Omental fat pad (tissue), 4 donors: Measurements from ENCODE around the gene SLC35A2. TPM values are rescaled to one million over a fixed set of nuclear protein-coding genes. Genes with fewer than 3 reads are reported as not detected.

Source experiments
- ATAC-seq: fragments of 150-250 bp; one replicate; pipeline ENCODE4 v1.9.1; 2016; ENCODE audit warnings: mild to moderate bottlenecking, moderate library complexity; ENCODE audit not compliant: low FRiP score
- DNase-seq: peaks from one replicate; pipeline ENCODE4 v3.0.0-alpha.2; 2019; ENCODE audit warnings: low spot score
- total RNA-seq, 4 donors: library from RNA; depleted of rRNA; stranded (reverse); fragments of >200 nt; gene quantifications; one replicate each; pipeline ENCODE4 v1.1.0, GENCODE V29; 2016
- TF ChIP-seq, protein P1 (sequence below), 3 donors: fragments of 450-650 bp; IDR thresholded peaks; one replicate each; pipeline ENCODE4 v1.5.1; 2016 to 2017; ENCODE audit warnings: antibody characterized with exemption in 3 of 3, mild to moderate bottlenecking in 3 of 3, moderate library complexity in 2 of 3

Gene SLC35A2
- total RNA-seq, 4 donors from 2014 or later, result 10.2 to 22.0 (median 17.2) TPM

- DNase-seq (no peak), ATAC-seq (no peak)
- TF ChIP-seq, protein P1, sequence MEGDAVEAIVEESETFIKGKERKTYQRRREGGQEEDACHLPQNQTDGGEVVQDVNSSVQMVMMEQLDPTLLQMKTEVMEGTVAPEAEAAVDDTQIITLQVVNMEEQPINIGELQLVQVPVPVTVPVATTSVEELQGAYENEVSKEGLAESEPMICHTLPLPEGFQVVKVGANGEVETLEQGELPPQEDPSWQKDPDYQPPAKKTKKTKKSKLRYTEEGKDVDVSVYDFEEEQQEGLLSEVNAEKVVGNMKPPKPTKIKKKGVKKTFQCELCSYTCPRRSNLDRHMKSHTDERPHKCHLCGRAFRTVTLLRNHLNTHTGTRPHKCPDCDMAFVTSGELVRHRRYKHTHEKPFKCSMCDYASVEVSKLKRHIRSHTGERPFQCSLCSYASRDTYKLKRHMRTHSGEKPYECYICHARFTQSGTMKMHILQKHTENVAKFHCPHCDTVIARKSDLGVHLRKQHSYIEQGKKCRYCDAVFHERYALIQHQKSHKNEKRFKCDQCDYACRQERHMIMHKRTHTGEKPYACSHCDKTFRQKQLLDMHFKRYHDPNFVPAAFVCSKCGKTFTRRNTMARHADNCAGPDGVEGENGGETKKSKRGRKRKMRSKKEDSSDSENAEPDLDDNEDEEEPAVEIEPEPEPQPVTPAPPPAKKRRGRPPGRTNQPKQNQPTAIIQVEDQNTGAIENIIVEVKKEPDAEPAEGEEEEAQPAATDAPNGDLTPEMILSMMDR (IDR thresholded peaks at IDR 0.05), result no peak
These were observed 477 bp downstream of the SLC35A2 start for GRCh38 chrX:48910926-48911411.

DNA sequence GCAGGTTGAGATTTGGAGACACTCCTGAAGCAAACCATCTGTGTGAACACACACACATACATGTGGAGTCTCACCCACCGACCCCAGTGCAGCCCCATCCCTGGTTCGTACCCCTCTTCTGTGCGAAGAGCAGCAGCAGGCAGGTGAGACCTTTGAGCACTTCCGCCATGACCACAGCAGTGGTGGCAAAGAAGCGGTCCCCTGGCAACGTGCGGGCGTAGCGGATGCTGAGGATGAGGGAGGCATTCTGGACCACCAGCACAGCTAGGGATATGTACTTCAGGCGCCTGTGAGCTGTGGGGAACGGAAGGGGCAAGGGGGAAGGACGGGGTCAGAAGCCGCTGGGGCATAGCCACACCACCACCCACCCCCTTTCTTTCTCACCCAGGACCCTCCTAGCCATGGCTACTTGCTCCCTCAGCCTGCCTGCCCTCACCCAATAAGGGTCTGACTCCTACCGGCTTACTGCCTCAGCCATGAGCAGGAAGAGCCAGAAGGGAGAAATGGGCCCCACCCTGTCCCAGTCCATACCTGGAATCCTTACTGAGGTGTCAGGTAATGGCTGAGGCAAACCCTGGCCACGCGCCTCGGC lies 1.6 kb downstream of the SLC35A2 start:
- DNase-seq, result no peak
- no peak for ATAC-seq
- TF ChIP-seq, protein P1 (IDR thresholded peaks at IDR 0.05), result no peak

- TF ChIP-seq, protein P1 (IDR thresholded peaks at IDR 0.05), result no peak
- ATAC-seq (no peak), DNase-seq (no peak)
These were observed 2.8 kb downstream of the SLC35A2 start for GRCh38 chrX:48908600-48908999.

GRCh38 chrX:48905090-48905790 lies 6.2 kb downstream of the SLC35A2 start:
- DNase-seq (no peak), ATAC-seq (no peak)
- TF ChIP-seq, protein P1 (IDR thresholded peaks at IDR 0.05), result no peak

DNA sequence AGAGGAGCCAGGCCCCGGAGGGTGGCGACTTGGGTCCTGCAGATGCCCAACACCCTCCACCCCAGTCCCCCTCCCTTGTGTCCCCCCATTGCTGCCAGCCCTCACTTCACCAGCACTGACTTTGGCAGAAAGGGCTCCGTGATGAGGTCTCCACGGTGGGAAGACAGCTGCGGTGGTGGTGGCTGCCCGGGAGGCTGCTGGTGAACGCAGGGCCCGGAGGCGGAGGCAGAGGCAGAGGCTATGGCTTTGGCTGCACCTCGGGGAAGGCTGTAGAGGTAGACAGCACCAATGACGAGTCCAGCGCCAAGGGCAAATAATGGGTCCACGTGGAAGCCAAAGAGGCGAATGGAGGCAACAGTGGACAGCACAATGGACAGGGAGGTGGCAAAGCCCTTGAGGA lies 6.8 kb downstream of the SLC35A2 start:
- no peak for DNase-seq
- ATAC-seq, result no peak
- TF ChIP-seq, protein P1 (IDR thresholded peaks at IDR 0.05), result no peak

DNA sequence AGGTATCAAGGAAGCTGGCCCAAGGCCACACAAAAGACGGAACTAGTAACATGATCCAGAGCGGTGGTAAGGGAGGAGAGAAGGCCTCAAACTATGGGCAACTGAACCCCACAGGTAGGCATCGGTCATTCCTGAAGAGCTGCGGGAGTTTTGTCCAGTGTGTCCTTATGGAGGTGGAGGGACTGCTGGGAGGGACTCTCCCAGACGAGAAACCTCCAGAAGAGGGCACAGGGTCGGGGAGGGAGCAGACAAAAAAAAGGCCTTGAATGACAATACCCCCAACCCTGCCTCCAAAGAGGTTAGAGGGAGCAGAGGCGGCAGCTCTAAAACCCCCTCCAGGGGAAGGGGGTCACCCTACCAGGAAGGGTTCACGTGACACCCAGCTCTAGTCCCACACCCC lies 7.3 kb downstream of the SLC35A2 start:
- no peak for DNase-seq
- no peak for ATAC-seq
- TF ChIP-seq, protein P1 (IDR thresholded peaks at IDR 0.05), result no peak

- TF ChIP-seq, protein P1 (IDR thresholded peaks at IDR 0.05), result no peak
- DNase-seq, result no peak
- ATAC-seq, result no peak
These were observed 8.2 kb downstream of the SLC35A2 start for GRCh38 chrX:48903290-48903689.
